ENCODE data around the gene FGD5. TPM values are rescaled to one million over a fixed set of nuclear protein-coding genes. Genes with fewer than 3 reads are reported as not detected.

The FGD5 gene
- total and polyA plus RNA-seq, 2 donors (not counting 1 experiment from before 2014, with no cell fraction given), result not detected

DNA sequence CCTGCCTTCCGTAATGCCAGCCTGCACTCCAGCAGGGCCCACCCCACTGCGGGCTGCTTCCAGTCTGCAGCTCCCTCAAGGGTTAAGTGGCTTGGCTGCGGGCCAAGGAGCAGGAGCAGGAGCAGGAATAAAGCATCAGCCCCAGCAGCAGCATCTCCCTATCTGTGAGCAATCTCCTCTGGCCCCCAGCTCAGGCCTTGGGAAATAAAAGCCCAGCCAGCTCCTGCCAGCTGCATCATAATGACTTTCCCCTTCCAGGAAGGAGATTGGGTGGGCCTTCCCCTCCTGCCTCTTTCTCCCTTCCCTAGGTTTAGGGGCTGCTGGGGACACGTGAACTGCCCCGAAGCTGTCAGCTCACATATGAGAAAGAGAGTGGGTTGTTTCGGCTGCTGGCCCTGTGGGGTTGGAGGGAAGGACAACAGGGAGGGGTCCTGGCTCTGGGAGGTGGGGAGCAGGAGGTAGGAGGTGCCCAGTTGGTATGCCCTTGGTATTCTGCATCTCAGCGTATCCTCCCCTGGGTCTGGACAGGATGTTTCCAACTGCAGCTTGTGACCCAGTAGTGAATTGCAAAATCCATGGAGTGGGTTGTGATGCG is 34.6 kb upstream of the FGD5 start:
- H3K4me1 ChIP-seq (ENCODE audit: control insufficient read depth in 2 of 2, insufficient read depth in 2 of 2, low read length in 2 of 2), result no peaks in the 10 kb centered on the region
- no peaks in the 10 kb centered on the region for H3K36me3 ChIP-seq (replicated peaks in 1 of 2; ENCODE audit: control extremely low read depth in 1 of 2, control insufficient read depth in 1 of 2, extremely low read depth in 1 of 2, insufficient read depth in 2 of 2, low read length in 1 of 2)
- intact Hi-C loops (cut with micrococcal nuclease), result no loop called here
- no peaks in the 10 kb centered on the region for H4K20me1 ChIP-seq (ENCODE audit: control insufficient read depth, insufficient read depth, low read length, poor library complexity, severe bottlenecking)
- peaks cover 2% of the 10 kb centered on the region for H3K9me3 Mint-ChIP-seq (ENCODE audit: insufficient read depth)
- H3K27ac Mint-ChIP-seq, result no peak overlapping the region
- no peak for DNase-seq
- peaks cover 0 to 4% (median 0%) of the 10 kb centered on the region in 3 donors for H3K9me3 ChIP-seq (ENCODE audit: control extremely low read depth in 1 of 3, control insufficient read depth in 2 of 3, insufficient read depth in 1 of 3, low read length in 2 of 3)
- no peak for ATAC-seq (ENCODE audit: low read depth)
- TF ChIP-seq, protein P1, sequence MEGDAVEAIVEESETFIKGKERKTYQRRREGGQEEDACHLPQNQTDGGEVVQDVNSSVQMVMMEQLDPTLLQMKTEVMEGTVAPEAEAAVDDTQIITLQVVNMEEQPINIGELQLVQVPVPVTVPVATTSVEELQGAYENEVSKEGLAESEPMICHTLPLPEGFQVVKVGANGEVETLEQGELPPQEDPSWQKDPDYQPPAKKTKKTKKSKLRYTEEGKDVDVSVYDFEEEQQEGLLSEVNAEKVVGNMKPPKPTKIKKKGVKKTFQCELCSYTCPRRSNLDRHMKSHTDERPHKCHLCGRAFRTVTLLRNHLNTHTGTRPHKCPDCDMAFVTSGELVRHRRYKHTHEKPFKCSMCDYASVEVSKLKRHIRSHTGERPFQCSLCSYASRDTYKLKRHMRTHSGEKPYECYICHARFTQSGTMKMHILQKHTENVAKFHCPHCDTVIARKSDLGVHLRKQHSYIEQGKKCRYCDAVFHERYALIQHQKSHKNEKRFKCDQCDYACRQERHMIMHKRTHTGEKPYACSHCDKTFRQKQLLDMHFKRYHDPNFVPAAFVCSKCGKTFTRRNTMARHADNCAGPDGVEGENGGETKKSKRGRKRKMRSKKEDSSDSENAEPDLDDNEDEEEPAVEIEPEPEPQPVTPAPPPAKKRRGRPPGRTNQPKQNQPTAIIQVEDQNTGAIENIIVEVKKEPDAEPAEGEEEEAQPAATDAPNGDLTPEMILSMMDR (IDR thresholded peaks at IDR 0.05), result no peak
- no peak for TF ChIP-seq EZH2 (IDR thresholded peaks at IDR 0.05; ENCODE audit: borderline replicate concordance, insufficient read depth, low read depth, low read length, poor library complexity, severe bottlenecking)
- no peak overlapping the region for H3K27ac ChIP-seq (ENCODE audit: low read length in 2 of 2)
- H3K27me3 Mint-ChIP-seq, result peaks cover 27% of the 10 kb centered on the region
- H3K27me3 ChIP-seq (replicated peaks in 1 of 4; ENCODE audit: control extremely low read depth in 1 of 4, control insufficient read depth in 3 of 4, insufficient read depth in 4 of 4, low read length in 3 of 4), result no peaks in the 10 kb centered on the region
- ChIA-PET POLR2A (no interaction called here), CTCF (no interaction called here)
- no peak overlapping the region for H3K4me3 Mint-ChIP-seq
- no peak overlapping the region for H2AFZ ChIP-seq (ENCODE audit: insufficient read depth, low read depth, low read length, poor library complexity, severe bottlenecking)
- H3K4me3 ChIP-seq (ENCODE audit: control extremely low read depth in 1 of 5, extremely low read depth in 1 of 5, insufficient read depth in 1 of 5, low read depth in 2 of 5, low read length in 4 of 5), result no peak overlapping the region
- no peaks in the 10 kb centered on the region for H3K4me1 Mint-ChIP-seq
- 89% methylated on average over 6 of the region's 8 CpGs for WGBS (ENCODE audit: insufficient coverage)
- H3K4me2 ChIP-seq (replicated peaks; ENCODE audit: low read depth, low read length, poor library complexity, severe bottlenecking), result no peak overlapping the region
- H3K9ac ChIP-seq (ENCODE audit: low read length), result no peak overlapping the region
- no peaks in the 10 kb centered on the region for H3K79me2 ChIP-seq (ENCODE audit: control insufficient read depth, insufficient read depth, low read length)

DNA sequence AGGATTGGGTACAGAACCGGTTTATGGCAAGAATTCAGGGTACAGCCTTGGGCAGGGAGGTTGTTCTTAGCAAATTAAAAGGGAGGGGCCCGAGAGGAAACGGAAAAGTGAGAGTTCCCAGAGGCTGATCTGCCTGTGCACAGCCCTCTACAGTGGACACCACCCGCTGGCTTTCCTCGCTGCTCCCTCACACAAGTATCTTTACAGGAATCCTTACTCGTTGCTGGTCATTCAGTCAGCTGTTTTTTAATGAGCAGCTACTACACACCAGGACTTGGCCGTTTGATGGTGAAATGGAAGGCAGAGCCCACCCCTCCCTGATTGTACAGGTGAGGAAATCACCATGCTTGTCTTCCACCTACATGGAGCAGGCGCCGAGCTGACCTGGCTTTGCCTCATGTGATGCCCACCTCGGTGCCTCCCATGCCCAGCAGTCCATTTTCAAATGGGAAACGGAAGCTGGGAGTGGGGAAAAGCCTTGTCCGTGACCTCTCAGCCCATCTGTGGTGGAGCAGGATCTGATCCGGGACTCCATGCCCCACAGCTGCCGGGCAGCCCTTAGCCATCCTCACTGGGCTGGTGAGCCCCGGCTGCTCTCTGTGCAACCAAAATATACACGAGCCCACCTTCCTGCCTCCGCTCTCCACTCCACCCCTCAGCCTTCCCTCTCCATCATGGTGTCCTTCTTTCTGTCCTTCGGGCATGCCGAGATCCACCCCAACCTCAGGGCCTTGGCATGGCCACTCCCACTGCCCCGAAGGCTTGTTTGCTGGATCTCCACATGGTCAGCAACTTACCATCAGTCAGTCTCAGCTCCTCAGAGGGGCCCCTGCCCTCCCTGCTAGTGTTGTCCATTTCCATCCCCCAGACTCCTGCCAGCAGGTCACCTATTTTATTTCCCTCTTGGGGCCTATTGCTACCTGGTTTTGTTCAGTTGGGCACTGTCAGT is 33.3 kb upstream of the FGD5 start:
- no peak overlapping the region for H3K27ac Mint-ChIP-seq
- peaks cover 35% of the 10 kb centered on the region for H3K27me3 Mint-ChIP-seq
- Histone ChIP-seq H3K36me3 (replicated peaks in 1 of 2; ENCODE audit: control extremely low read depth in 1 of 2, control insufficient read depth in 1 of 2, extremely low read depth in 1 of 2, insufficient read depth in 2 of 2, low read length in 1 of 2) (no peaks in the 10 kb centered on the region), H4K20me1 (ENCODE audit: control insufficient read depth, insufficient read depth, low read length, poor library complexity, severe bottlenecking) (no peaks in the 10 kb centered on the region), H3K9me3 (ENCODE audit: control extremely low read depth in 1 of 3, control insufficient read depth in 2 of 3, insufficient read depth in 1 of 3, low read length in 2 of 3) (peaks cover 0 to 4% (median 0%) of the 10 kb centered on the region in 3 donors), H3K79me2 (ENCODE audit: control insufficient read depth, insufficient read depth, low read length) (no peaks in the 10 kb centered on the region), H2AFZ (ENCODE audit: insufficient read depth, low read depth, low read length, poor library complexity, severe bottlenecking) (no peak overlapping the region), H3K27me3 (replicated peaks in 1 of 4; ENCODE audit: control extremely low read depth in 1 of 4, control insufficient read depth in 3 of 4, insufficient read depth in 4 of 4, low read length in 3 of 4) (peaks cover 0 to 2% (median 0%) of the 10 kb centered on the region in 4 experiments), H3K9ac (ENCODE audit: low read length) (no peak overlapping the region), H3K27ac (ENCODE audit: low read length in 2 of 2) (no peak overlapping the region), H3K4me3 (ENCODE audit: control extremely low read depth in 1 of 5, extremely low read depth in 1 of 5, insufficient read depth in 1 of 5, low read depth in 2 of 5, low read length in 4 of 5) (no peak overlapping the region), H3K4me1 (ENCODE audit: control insufficient read depth in 2 of 2, insufficient read depth in 2 of 2, low read length in 2 of 2) (no peaks in the 10 kb centered on the region), H3K4me2 (replicated peaks; ENCODE audit: low read depth, low read length, poor library complexity, severe bottlenecking) (no peak overlapping the region)
- no peaks in the 10 kb centered on the region for H3K9me3 Mint-ChIP-seq (ENCODE audit: insufficient read depth)
- ChIA-PET POLR2A (no interaction called here), CTCF (no interaction called here)
- 92% methylated on average over 20 of the region's 20 CpGs for WGBS (ENCODE audit: insufficient coverage)
- no peaks in the 10 kb centered on the region for H3K4me1 Mint-ChIP-seq
- intact Hi-C loops (cut with micrococcal nuclease), result no loop called here
- ATAC-seq (ENCODE audit: low read depth), result no peak
- no peak for DNase-seq
- TF ChIP-seq, protein P1 (IDR thresholded peaks at IDR 0.05), result no peak
- no peak for TF ChIP-seq EZH2 (IDR thresholded peaks at IDR 0.05; ENCODE audit: borderline replicate concordance, insufficient read depth, low read depth, low read length, poor library complexity, severe bottlenecking)
- H3K4me3 Mint-ChIP-seq, result no peak overlapping the region
